ENCODE data around the gene MYO3B.

Gene MYO3B

DNA sequence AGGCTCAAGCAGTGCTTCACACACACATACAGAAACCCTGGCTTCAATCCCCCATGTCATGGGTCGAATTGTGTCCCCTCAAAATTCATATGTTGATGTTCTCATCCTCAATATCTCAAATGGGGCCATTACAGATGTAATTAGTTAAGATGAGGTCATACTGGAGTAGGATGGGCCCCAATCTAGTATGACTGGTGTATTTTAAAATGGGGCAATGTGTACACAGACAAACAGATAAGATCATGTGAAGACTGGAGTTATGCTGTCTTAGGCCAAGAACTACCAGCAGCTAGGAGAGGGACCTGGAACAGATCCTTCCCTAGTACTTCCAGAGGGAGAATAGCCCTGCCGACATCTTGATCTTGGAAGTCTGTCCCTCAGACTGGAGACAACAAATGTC lies 167.7 kb downstream of the MYO3B start:
- TF ChIP-seq, protein P1, sequence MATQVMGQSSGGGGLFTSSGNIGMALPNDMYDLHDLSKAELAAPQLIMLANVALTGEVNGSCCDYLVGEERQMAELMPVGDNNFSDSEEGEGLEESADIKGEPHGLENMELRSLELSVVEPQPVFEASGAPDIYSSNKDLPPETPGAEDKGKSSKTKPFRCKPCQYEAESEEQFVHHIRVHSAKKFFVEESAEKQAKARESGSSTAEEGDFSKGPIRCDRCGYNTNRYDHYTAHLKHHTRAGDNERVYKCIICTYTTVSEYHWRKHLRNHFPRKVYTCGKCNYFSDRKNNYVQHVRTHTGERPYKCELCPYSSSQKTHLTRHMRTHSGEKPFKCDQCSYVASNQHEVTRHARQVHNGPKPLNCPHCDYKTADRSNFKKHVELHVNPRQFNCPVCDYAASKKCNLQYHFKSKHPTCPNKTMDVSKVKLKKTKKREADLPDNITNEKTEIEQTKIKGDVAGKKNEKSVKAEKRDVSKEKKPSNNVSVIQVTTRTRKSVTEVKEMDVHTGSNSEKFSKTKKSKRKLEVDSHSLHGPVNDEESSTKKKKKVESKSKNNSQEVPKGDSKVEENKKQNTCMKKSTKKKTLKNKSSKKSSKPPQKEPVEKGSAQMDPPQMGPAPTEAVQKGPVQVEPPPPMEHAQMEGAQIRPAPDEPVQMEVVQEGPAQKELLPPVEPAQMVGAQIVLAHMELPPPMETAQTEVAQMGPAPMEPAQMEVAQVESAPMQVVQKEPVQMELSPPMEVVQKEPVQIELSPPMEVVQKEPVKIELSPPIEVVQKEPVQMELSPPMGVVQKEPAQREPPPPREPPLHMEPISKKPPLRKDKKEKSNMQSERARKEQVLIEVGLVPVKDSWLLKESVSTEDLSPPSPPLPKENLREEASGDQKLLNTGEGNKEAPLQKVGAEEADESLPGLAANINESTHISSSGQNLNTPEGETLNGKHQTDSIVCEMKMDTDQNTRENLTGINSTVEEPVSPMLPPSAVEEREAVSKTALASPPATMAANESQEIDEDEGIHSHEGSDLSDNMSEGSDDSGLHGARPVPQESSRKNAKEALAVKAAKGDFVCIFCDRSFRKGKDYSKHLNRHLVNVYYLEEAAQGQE (IDR thresholded peaks at IDR 0.05; ENCODE audit: insufficient read depth in 1 of 2, low read depth in 2 of 2, low read length in 2 of 2): no peak
- TF ChIP-seq SIN3A (IDR thresholded peaks at IDR 0.05; ENCODE audit: borderline replicate concordance, insufficient read depth, low read length) (no peak), POLR2AphosphoS5 (IDR thresholded peaks at IDR 0.05; ENCODE audit: low read depth, low read length) (no peak), TAF1 (IDR thresholded peaks at IDR 0.05; ENCODE audit: borderline replicate concordance, insufficient read depth, low read length) (no peak), FOXP2 (optimal IDR thresholded peaks at IDR 0.05; ENCODE audit: borderline replicate concordance, extremely low read depth, extremely low read length, insufficient read depth) (no peak)

DNA sequence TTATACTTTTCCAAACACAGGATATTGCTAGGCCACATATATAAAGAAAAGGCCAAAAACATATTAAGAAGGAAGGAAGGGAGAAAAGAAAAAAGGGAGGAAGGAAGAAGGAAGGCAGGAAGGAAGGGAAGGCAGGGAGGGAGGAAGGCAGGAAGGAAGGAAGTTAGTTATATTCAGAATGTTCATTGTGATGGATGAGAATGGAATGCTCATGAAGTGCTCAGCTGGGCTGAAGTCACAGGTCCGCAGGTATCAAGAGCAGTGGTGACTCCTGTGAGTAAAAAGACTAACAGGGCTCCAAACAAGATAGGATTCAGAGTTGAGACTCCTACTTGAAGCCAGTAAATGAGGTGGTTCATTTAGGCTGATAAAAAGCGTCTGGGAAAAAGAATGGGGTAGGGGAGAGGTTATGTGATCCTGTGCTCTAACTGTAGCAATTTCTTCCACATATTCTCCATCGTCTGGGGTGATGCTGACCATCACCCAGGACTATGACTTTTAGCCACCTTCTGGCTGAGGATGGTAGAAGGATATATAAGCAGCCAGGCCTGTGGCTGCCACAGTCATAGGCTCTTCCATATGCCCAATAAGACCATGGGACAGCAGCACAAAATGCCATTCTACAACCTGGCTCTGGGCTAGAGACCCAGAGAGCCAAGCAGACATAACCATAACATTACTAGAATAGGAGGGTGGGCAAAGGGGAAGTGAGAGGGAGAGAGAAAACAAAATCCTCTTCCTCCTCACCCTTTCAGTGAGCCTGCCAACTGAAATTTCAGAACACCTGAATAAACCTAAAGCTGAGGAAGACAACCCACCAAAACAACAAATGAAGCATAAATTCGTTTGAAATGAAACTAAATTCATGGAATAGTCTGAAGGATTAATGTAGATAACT lies 173.2 kb downstream of the MYO3B start:
- TF ChIP-seq, protein P1 (IDR thresholded peaks at IDR 0.05; ENCODE audit: insufficient read depth in 1 of 2, low read depth in 2 of 2, low read length in 2 of 2): no peak
- TF ChIP-seq FOXP2 (optimal IDR thresholded peaks at IDR 0.05; ENCODE audit: borderline replicate concordance, extremely low read depth, extremely low read length, insufficient read depth) (no peak), TAF1 (IDR thresholded peaks at IDR 0.05; ENCODE audit: borderline replicate concordance, insufficient read depth, low read length) (no peak), POLR2AphosphoS5 (IDR thresholded peaks at IDR 0.05; ENCODE audit: low read depth, low read length) (no peak), SIN3A (IDR thresholded peaks at IDR 0.05; ENCODE audit: borderline replicate concordance, insufficient read depth, low read length) (no peak)

DNA sequence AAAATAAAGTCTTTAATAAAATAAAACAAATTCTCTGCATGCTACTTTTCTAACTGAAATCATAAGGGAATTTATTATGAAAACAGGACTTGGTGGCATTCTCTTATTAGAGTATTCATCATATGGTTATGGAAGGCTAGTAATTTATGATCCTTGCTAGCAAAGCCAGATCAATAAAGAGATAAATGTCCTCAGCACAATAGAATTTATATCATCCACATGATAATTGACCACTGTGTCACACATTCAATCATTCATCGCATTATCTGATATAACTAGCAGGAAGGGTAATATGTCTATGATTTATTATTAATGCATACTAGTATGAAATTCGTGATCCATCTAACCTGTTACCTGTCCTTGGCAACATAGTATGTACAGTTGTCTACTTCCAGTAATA lies 175.8 kb downstream of the MYO3B start:
- TF ChIP-seq FOXP2 (optimal IDR thresholded peaks at IDR 0.05; ENCODE audit: borderline replicate concordance, extremely low read depth, extremely low read length, insufficient read depth) (no peak), POLR2AphosphoS5 (IDR thresholded peaks at IDR 0.05; ENCODE audit: low read depth, low read length) (no peak), TAF1 (IDR thresholded peaks at IDR 0.05; ENCODE audit: borderline replicate concordance, insufficient read depth, low read length) (no peak), SIN3A (IDR thresholded peaks at IDR 0.05; ENCODE audit: borderline replicate concordance, insufficient read depth, low read length) (no peak)
- TF ChIP-seq, protein P1 (IDR thresholded peaks at IDR 0.05; ENCODE audit: insufficient read depth in 1 of 2, low read depth in 2 of 2, low read length in 2 of 2): no peak

DNA sequence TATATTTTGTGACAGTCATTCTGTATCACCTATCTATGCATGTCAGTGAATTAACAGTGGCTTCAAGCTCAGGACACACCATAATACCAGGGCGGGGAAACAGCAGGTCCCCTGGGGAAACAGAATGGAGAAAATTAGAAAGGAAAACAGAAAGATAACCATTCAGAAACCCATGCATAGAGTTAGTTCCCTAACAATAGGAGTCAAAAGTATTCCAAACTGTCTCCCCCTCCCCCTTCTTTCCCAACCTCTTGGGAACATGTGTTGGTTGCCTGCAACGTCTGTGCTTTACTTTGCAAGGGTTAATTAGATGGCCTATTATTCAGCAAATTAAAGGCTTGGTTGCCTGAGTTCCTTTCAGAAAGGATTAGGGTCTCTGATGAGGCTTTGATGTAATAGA lies 176.4 kb downstream of the MYO3B start:
- TF ChIP-seq SIN3A (IDR thresholded peaks at IDR 0.05; ENCODE audit: borderline replicate concordance, insufficient read depth, low read length): no peak
- TF ChIP-seq, protein P1 (IDR thresholded peaks at IDR 0.05; ENCODE audit: insufficient read depth in 1 of 2, low read depth in 2 of 2, low read length in 2 of 2): no peak
- no peak for TF ChIP-seq TAF1 (IDR thresholded peaks at IDR 0.05; ENCODE audit: borderline replicate concordance, insufficient read depth, low read length)
- TF ChIP-seq FOXP2 (optimal IDR thresholded peaks at IDR 0.05; ENCODE audit: borderline replicate concordance, extremely low read depth, extremely low read length, insufficient read depth): no peak
- TF ChIP-seq POLR2AphosphoS5 (IDR thresholded peaks at IDR 0.05; ENCODE audit: low read depth, low read length): no peak
